A549 (cell line): ENCODE results near the gene ARPC1B. TPM values are rescaled to one million over a fixed set of nuclear protein-coding genes. Genes with fewer than 3 reads are reported as not detected.

Experiments used
- ATAC-seq, 2 experiments: fragments of 200-7000 bp in 1 of 2; fragments of >200 bp in 1 of 2; cut with Nextera tagmentation in 1 of 2; cut with Tn5 transposase in 1 of 2; 3 replicates each; pipeline versions ENCODE4 v1.8.0 to v1.9.1; 2018 to 2020; ENCODE audit warnings: mild to moderate bottlenecking in 1 of 2, moderate library complexity in 1 of 2
- CTCF ChIA-PET: fragments of 300-600 bp; sonication (Branson Sonifier 250); formaldehyde crosslinking; extraction: SDS; loops from one replicate; lab custom pipeline; 2021; ENCODE audit warnings: antibody characterized with exemption, inconsistent platforms; lab: Yijun Ruan, JAX
- POLR2A ChIA-PET: fragments of 350-600 bp; formaldehyde crosslinking; extraction: SDS; loops from one replicate; lab custom pipeline; 2021; ENCODE audit warnings: antibody characterized with exemption, inconsistent platforms; lab: Yijun Ruan, JAX
- DNase-seq, 2 experiments: peaks; one replicate each; pipeline versions ENCODE4 v3.0.0 to v3.0.0-alpha.2; 2011 to 2016; ENCODE audit warnings: low read depth in 1 of 2, low spot score in 1 of 2
- FAIRE-seq: peaks from 2 replicates; lab custom pipeline; 2011; peaks lifted over from hg19 to GRCh38; lab: Jason Lieb, UNC
- H3K27ac ChIP-seq, 2 experiments: fragments of >200 bp; sonication (Bioruptor Twin); formaldehyde crosslinking; 3 replicates each; pipeline ENCODE4 v1.5.1; 2016 to 2017
- H3K4me1 ChIP-seq: fragments of >200 bp; sonication (Bioruptor Twin); formaldehyde crosslinking; 3 replicates; pipeline ENCODE4 v1.6.1; 2016
- H3K4me2 ChIP-seq: fragments of >200 bp; sonication (Bioruptor Twin); formaldehyde crosslinking; 3 replicates; pipeline ENCODE4 v1.6.1; 2016
- H3K4me3 ChIP-seq: fragments of >200 bp; sonication (Bioruptor Twin); formaldehyde crosslinking; 3 replicates; pipeline ENCODE4 v1.5.1; 2016
- H3K9me3 ChIP-seq: fragments of >200 bp; sonication (Bioruptor Twin); formaldehyde crosslinking; 3 replicates; pipeline ENCODE4 v1.6.1; 2016
- CBX2 ChIP-seq: fragments of 200-600 bp; sonication (generic); IDR thresholded peaks from 2 replicates; pipeline ENCODE4 v1.6.1; 2016; ENCODE audit warnings: low read depth, mild to moderate bottlenecking, borderline replicate concordance
- CHD2 ChIP-seq: fragments of 150-350 bp; IDR thresholded peaks from 2 replicates; pipeline ENCODE4 v1.6.1; 2014; ENCODE audit warnings: low read length; ENCODE audit not compliant: partially characterized antibody
- CHD4 ChIP-seq: fragments of 200-600 bp; sonication (generic); IDR thresholded peaks from 2 replicates; pipeline ENCODE4 v1.6.1; 2016; ENCODE audit warnings: antibody characterized with exemption, mild to moderate bottlenecking, borderline replicate concordance
- EP300 ChIP-seq, 2 experiments: fragments of >200 bp; sonication (Bioruptor Twin); formaldehyde crosslinking; IDR thresholded peaks; 2 replicates in 1 of 2; 3 replicates in 1 of 2; pipeline ENCODE4 v1.6.1; 2016 to 2017
- ESRRA ChIP-seq: fragments of 150-350 bp; IDR thresholded peaks from 2 replicates; pipeline ENCODE4 v1.6.1; 2014; ENCODE audit warnings: mild to moderate bottlenecking, low read length, borderline replicate concordance
- FOSB ChIP-seq: fragments of 250-450 bp; sonication (Bioruptor Pico); IDR thresholded peaks from 2 replicates; pipeline ENCODE4 v1.5.0; 2020; ENCODE audit warnings: mild to moderate bottlenecking, moderate library complexity
- FOSL2 ChIP-seq, 2 experiments: fragments of 450-650 bp in 1 of 2; fragments of >200 bp in 1 of 2; sonication (Bioruptor Twin) in 1 of 2; formaldehyde crosslinking; IDR thresholded peaks; 2 replicates each; pipeline versions ENCODE4 v1.5.0 to v1.6.1; 2016 to 2020; ENCODE audit warnings: mild to moderate bottlenecking in 1 of 2, moderate library complexity in 1 of 2
- JUN ChIP-seq, 2 experiments: fragments of >200 bp; sonication (Bioruptor Twin); formaldehyde crosslinking; IDR thresholded peaks; 2 replicates in 1 of 2; 3 replicates in 1 of 2; pipeline ENCODE4 v1.6.1; 2016 to 2017
- MAFK ChIP-seq: fragments of 450-650 bp; IDR thresholded peaks from 2 replicates; pipeline ENCODE4 v1.6.1; 2014; ENCODE audit not compliant: partially characterized antibody
- MYC ChIP-seq: IDR thresholded peaks from 2 replicates; pipeline ENCODE4 v1.6.1; 2012; ENCODE audit warnings: mild to moderate bottlenecking, inconsistent platforms, low read length, improper control_type of control experiment, borderline replicate concordance
- NPAS2 ChIP-seq: fragments of 250-450 bp; sonication (Bioruptor Pico); IDR thresholded peaks from 2 replicates; pipeline ENCODE4 v1.8.0; 2022; ENCODE audit warnings: mild to moderate bottlenecking, moderate library complexity, borderline replicate concordance
- NR3C1 ChIP-seq: fragments of >200 bp; sonication (Bioruptor Twin); formaldehyde crosslinking; IDR thresholded peaks from 3 replicates; pipeline ENCODE4 v1.6.1; 2017
- PHF8 ChIP-seq: fragments of 200-600 bp; sonication (generic); IDR thresholded peaks from 2 replicates; pipeline ENCODE4 v1.6.1; 2016; ENCODE audit warnings: low read depth, mild to moderate bottlenecking, antibody characterized with exemption, moderate library complexity, borderline replicate concordance
- POLR2A ChIP-seq: IDR thresholded peaks from 2 replicates; pipeline ENCODE4 v1.6.1; 2012; ENCODE audit warnings: mild to moderate bottlenecking, low read length
- RARB ChIP-seq: fragments of 250-450 bp; sonication (Bioruptor Pico); IDR thresholded peaks from 2 replicates; pipeline ENCODE4 v1.8.0; 2021; ENCODE audit warnings: mild to moderate bottlenecking, moderate library complexity
- TFCP2L1 ChIP-seq: fragments of 250-450 bp; sonication (Bioruptor Pico); IDR thresholded peaks from 2 replicates; pipeline ENCODE4 v1.5.0; 2021; ENCODE audit warnings: mild to moderate bottlenecking
- TP53 ChIP-seq: fragments of 250-450 bp; sonication (Bioruptor Pico); IDR thresholded peaks from 2 replicates; pipeline ENCODE4 v1.5.0; 2021; ENCODE audit warnings: mild to moderate bottlenecking, moderate library complexity
- ZC3H11A ChIP-seq: fragments of 450-650 bp; IDR thresholded peaks from 2 replicates; pipeline ENCODE4 v1.6.1; 2014; ENCODE audit warnings: antibody characterized with exemption, mild to moderate bottlenecking
- WGBS: methylation state at CpG from one replicate; pipeline ENCODE4 v1.1.6; 2017; ENCODE audit errors: missing lambda C conversion rate; 5-methylcytosine and 5-hydroxymethylcytosine counted together
- polyA plus RNA-seq, 4 experiments: library from polyadenylated mRNA; depleted of rRNA in 3 of 4; stranded (reverse); fragments of >200 nt; fragmentation: RNase III in 1 of 4; extraction: RNeasy Plus Mini Kit Qiagen cat#74134 plus additional on column Dnase treatment in 1 of 4; gene quantifications; 2 replicates in 3 of 4; 3 replicates in 1 of 4; pipeline ENCODE4 v1.2.3, GENCODE V29; 2011 to 2017
- TF ChIP-seq, protein P1 (sequence below): IDR thresholded peaks from 2 replicates; pipeline ENCODE4 v1.6.1; 2012
- TF ChIP-seq, protein P2 (sequence below): fragments of >200 bp; sonication (Bioruptor Twin); formaldehyde crosslinking; IDR thresholded peaks from 3 replicates; pipeline ENCODE4 v1.6.1; 2016
- TF ChIP-seq, protein P3 (sequence below): IDR thresholded peaks from 2 replicates; pipeline ENCODE4 v1.6.1; 2012; ENCODE audit warnings: low read depth, borderline replicate concordance
- TF ChIP-seq, protein P4 (sequence below): fragments of 200-600 bp; sonication (generic); IDR thresholded peaks from 2 replicates; pipeline ENCODE4 v1.6.1; 2016; ENCODE audit warnings: antibody characterized with exemption, mild to moderate bottlenecking, moderate library complexity

The ARPC1B gene
- polyA plus RNA-seq, 2 of the 4 experiments (the other 2 are of a cell fraction) = 197 to 294 TPM

DNA sequence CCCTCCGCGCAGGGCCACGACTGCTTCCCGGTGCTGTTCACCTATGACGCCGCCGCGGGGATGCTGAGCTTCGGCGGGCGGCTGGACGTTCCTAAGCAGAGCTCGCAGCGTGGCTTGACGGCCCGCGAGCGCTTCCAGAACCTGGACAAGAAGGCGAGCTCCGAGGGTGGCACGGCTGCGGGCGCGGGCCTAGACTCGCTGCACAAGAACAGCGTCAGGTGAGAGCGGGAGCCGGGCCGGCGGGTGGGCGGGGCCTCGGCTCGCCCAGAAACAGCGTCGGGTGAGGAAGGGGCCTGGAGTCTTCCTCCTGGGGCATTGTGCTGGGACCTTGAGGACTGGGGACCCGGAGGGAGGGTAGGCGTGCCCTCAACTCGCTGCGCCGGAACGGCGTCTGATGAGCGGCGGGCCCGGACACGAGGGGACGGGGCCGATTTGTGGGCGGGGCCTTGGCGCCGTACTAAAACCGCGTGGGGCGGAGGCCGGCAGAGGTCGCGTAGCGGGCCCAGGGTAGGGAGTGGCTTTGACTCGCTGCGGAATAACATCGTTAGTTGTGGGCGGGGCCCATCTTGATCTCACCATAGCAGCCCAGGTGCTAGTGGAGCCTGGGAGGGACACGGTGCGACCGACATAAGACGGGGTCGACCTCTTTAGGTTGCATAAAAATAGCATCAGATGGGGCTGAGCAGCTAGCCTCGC is 18.3 kb downstream of the ARPC1B start:
- no peak for FAIRE-seq
- TF ChIP-seq PHF8 = no peak
- no peak for TF ChIP-seq ZC3H11A
- no peak for TF ChIP-seq CHD4
- TF ChIP-seq, protein P1, sequence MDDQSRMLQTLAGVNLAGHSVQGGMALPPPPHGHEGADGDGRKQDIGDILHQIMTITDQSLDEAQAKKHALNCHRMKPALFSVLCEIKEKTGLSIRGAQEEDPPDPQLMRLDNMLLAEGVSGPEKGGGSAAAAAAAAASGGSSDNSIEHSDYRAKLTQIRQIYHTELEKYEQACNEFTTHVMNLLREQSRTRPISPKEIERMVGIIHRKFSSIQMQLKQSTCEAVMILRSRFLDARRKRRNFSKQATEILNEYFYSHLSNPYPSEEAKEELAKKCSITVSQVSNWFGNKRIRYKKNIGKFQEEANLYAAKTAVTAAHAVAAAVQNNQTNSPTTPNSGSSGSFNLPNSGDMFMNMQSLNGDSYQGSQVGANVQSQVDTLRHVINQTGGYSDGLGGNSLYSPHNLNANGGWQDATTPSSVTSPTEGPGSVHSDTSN = no peak
- no peak for ATAC-seq
- CTCF ChIA-PET = interaction anchor here (0.8 to 1.2 kb wide), 3 partner anchors 13 to 352 kb away, joined by 3 to 4 read pairs (median 3); partner anchors contain the start of gene PDAP1
- 95% methylated on average over 64 of the region's 68 CpGs for WGBS
- Histone ChIP-seq H3K9me3 (no peaks in the 10 kb centered on the region), H3K4me1 (no peaks in the 10 kb centered on the region), H3K27ac (no peak overlapping the region), H3K4me2 (no peak overlapping the region), H3K4me3 (no peak overlapping the region)
- POLR2A ChIA-PET = interaction anchor here (0.8 to 2.6 kb wide), 2 partner anchors 15 to 16 kb away, joined by 3 to 8 read pairs; partner anchors contain the start of genes BUD31 and PDAP1
- DNase-seq = no peak

DNA sequence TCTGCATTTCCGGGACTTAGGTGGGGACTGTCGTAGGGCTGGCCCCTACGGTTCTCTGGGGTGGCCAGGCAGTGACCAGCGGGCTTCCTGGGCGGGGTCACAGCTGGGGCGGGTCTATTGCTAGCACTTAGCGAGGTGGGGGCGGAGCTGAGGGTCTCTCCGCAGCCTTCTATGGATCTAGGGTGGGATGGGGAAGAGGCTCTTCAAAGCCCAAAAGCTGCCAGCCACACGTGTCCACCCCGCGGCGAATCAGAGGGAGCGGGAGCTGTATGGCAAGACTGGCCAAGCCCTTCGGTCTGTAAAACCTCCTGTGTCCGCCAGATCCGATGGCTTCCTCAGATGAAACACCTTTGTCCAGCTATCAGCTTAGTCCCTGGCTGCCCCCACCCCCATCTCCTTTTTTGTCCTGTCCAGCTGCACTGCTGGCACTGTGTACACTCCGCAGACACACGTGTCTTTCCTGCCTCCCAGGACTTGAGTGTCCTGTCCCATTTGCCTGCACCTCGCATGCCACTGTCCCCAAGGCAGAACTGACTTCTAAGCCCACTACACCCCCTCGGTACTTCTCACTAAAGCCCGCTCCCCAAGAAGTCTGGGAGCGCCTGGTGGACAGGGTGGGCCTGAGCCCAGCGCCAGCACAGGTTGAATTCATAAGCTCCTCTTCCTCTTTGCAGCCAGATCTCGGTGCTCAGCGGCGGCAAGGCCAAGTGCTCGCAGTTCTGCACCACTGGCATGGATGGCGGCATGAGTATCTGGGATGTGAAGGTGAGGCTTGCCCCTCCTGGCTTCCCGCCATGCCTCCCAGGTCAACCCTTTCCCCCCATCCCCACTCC is 19.0 kb downstream of the ARPC1B start:
- 90% methylated on average over 30 of the region's 30 CpGs for WGBS
- H3K4me2 ChIP-seq = no peak overlapping the region
- H3K27ac ChIP-seq = no peak overlapping the region
- no peaks in the 10 kb centered on the region for H3K9me3 ChIP-seq
- FAIRE-seq (no peak), DNase-seq (no peak), ATAC-seq (no peak; a peak in 1 of 6 replicates)
- CTCF ChIA-PET = interaction anchor here (1.0 to 1.6 kb wide), 3 partner anchors 8 to 353 kb away, joined by 3 to 4 read pairs (median 3); no protein-coding TSS in a partner anchor
- TF ChIP-seq, protein P2, sequence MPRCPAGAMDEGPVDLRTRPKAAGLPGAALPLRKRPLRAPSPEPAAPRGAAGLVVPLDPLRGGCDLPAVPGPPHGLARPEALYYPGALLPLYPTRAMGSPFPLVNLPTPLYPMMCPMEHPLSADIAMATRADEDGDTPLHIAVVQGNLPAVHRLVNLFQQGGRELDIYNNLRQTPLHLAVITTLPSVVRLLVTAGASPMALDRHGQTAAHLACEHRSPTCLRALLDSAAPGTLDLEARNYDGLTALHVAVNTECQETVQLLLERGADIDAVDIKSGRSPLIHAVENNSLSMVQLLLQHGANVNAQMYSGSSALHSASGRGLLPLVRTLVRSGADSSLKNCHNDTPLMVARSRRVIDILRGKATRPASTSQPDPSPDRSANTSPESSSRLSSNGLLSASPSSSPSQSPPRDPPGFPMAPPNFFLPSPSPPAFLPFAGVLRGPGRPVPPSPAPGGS = no peak
- TF ChIP-seq, protein P3, sequence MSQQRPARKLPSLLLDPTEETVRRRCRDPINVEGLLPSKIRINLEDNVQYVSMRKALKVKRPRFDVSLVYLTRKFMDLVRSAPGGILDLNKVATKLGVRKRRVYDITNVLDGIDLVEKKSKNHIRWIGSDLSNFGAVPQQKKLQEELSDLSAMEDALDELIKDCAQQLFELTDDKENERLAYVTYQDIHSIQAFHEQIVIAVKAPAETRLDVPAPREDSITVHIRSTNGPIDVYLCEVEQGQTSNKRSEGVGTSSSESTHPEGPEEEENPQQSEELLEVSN = no peak
- TF ChIP-seq, protein P4, sequence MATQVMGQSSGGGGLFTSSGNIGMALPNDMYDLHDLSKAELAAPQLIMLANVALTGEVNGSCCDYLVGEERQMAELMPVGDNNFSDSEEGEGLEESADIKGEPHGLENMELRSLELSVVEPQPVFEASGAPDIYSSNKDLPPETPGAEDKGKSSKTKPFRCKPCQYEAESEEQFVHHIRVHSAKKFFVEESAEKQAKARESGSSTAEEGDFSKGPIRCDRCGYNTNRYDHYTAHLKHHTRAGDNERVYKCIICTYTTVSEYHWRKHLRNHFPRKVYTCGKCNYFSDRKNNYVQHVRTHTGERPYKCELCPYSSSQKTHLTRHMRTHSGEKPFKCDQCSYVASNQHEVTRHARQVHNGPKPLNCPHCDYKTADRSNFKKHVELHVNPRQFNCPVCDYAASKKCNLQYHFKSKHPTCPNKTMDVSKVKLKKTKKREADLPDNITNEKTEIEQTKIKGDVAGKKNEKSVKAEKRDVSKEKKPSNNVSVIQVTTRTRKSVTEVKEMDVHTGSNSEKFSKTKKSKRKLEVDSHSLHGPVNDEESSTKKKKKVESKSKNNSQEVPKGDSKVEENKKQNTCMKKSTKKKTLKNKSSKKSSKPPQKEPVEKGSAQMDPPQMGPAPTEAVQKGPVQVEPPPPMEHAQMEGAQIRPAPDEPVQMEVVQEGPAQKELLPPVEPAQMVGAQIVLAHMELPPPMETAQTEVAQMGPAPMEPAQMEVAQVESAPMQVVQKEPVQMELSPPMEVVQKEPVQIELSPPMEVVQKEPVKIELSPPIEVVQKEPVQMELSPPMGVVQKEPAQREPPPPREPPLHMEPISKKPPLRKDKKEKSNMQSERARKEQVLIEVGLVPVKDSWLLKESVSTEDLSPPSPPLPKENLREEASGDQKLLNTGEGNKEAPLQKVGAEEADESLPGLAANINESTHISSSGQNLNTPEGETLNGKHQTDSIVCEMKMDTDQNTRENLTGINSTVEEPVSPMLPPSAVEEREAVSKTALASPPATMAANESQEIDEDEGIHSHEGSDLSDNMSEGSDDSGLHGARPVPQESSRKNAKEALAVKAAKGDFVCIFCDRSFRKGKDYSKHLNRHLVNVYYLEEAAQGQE = no peak
- TF ChIP-seq RARB (CRISPR knock-in tag) (no peak), NPAS2 (no peak), TFCP2L1 (no peak), FOSL2 (IDR thresholded peaks at IDR 0.05) (no peak), FOSL2 (CRISPR knock-in tag; IDR thresholded peaks at IDR 0.05) (no peak), CBX2 (no peak), MAFK (no peak), MYC (no peak), CHD2 (no peak), TP53 (CRISPR knock-in tag) (no peak), ESRRA (no peak), FOSB (CRISPR knock-in tag) (no peak), NR3C1 (no peak), JUN (IDR thresholded peaks at IDR 0.05) (no peak), POLR2A (no peak), EP300 (IDR thresholded peaks at IDR 0.05) (no peak)
- POLR2A ChIA-PET = interaction anchor here (2.6 kb wide), 1 partner anchor 15 kb away, joined by 8 read pairs; the partner anchor contains the start of genes BUD31 and PDAP1
- no peaks in the 10 kb centered on the region for H3K4me1 ChIP-seq
- H3K4me3 ChIP-seq = no peak overlapping the region
